ENCODE measurements around the gene GLRX3.

DNA sequence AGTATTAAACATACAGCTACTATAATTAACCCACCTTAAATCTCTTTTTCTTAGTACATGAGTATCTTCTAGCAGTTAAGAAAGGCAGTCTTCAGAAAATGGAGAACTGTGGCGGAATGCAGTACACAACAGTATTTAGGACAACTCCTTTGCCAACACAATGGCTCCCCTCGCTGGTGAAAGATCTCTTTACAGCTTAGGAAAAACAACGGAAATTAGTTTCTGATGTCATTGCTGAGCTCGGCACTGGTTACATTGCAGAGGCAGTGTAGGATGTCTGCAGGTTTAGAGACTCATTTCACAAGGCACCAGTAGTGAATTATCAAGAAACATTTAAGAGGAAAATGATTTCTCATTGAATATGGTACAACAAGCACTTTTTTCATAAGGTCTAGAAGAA, 43.4 kb downstream of the GLRX3 start:
- TF ChIP-seq, protein P1, sequence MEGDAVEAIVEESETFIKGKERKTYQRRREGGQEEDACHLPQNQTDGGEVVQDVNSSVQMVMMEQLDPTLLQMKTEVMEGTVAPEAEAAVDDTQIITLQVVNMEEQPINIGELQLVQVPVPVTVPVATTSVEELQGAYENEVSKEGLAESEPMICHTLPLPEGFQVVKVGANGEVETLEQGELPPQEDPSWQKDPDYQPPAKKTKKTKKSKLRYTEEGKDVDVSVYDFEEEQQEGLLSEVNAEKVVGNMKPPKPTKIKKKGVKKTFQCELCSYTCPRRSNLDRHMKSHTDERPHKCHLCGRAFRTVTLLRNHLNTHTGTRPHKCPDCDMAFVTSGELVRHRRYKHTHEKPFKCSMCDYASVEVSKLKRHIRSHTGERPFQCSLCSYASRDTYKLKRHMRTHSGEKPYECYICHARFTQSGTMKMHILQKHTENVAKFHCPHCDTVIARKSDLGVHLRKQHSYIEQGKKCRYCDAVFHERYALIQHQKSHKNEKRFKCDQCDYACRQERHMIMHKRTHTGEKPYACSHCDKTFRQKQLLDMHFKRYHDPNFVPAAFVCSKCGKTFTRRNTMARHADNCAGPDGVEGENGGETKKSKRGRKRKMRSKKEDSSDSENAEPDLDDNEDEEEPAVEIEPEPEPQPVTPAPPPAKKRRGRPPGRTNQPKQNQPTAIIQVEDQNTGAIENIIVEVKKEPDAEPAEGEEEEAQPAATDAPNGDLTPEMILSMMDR (IDR thresholded peaks at IDR 0.05; ENCODE audit: insufficient read depth, low read depth, low read length): peak; percentile 69
- TF ChIP-seq EZH2 (IDR thresholded peaks at IDR 0.05; ENCODE audit: insufficient read depth, low read length): no peak

Data from astrocyte (in vitro differentiated cells and primary cell).